Left ventricle myocardium superior (tissue), 1 donor: Measurements from ENCODE around the gene BTBD17. TPM values are rescaled to one million over a fixed set of nuclear protein-coding genes. Genes with fewer than 3 reads are reported as not detected.

Source experiments
- ATAC-seq: fragments of 200-7000 bp; cut with Tn5 transposase; one replicate; pipeline ENCODE4 v1.9.1; 2020; ENCODE audit warnings: mild to moderate bottlenecking, moderate library complexity
- DNase-seq: peaks from one replicate; pipeline ENCODE4 v3.0.0-alpha.2; 2020
- intact Hi-C: fragments of 100-400 bp; cut with micrococcal nuclease; formaldehyde crosslinking; loops from one replicate; pipeline ENCODE4 v1.11.0; 2022
- total RNA-seq: library from RNA; stranded (reverse); fragmentation: NEBNext Ultra II Directional; extraction: Animal tissue kit (Norgen Biotek cat#: 25700); gene quantifications from one replicate; pipeline ENCODE4 v1.2.1, GENCODE V29; 2021
- donor health status: DM: no; HTN: yes; CAD: no; lungs with severe emphysema.

The BTBD17 gene
- total RNA-seq, 1 donor from 2014 or later = not detected

GRCh38 chr17:74362810-74363498, 1.3 kb upstream of the BTBD17 start:
- ATAC-seq (no peak), DNase-seq (no peak)
- intact Hi-C loops = no loop called here

DNA sequence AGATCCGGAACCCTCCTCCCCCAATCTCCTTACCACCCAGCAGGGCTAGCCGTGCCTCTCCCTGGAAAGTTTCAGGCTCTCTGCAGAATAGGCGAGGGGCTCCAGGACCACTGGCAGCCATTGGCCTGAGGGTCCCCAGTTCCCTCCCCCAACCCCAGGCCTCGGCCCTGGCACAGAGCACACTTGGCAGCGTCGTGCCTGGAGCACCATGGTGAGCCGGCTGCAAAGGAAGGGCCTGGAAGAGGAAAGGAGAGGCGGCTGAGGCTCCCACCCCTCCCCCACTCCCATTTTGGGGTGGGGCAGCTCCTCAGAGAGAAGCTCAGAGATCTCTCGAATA, 369 bp upstream of the BTBD17 start:
- DNase-seq (no peak), ATAC-seq (no peak)
- intact Hi-C loops = no loop called here

GRCh38 chr17:74360899-74361229, 804 bp downstream of the BTBD17 start:
- DNase-seq = no peak
- intact Hi-C loops = no loop called here
- ATAC-seq = no peak

DNA sequence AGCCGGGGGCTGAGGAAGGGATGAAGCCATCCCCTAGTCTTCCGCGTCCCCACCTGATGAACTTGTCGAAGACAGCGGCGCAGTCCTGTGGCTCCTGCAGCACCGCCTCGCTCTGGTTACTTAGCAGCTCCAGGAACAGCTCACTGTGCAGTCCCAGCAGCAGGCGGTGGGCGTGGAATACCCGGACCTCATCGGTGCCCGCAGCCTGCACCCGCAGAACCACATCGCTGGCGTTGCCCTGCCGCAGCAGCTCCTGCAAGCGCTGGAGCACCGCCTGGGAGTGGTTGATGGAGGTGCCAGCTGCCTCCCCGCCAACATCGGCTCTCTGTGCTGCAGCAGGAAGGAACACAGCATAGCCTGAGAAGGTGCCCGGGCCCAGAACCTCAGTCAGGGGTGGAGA, 1.8 kb downstream of the BTBD17 start:
- DNase-seq (no peak), ATAC-seq (no peak)
- intact Hi-C loops = loop anchor here (10.0 kb wide), 1 partner anchor 55 kb away; no protein-coding TSS in a partner anchor

DNA sequence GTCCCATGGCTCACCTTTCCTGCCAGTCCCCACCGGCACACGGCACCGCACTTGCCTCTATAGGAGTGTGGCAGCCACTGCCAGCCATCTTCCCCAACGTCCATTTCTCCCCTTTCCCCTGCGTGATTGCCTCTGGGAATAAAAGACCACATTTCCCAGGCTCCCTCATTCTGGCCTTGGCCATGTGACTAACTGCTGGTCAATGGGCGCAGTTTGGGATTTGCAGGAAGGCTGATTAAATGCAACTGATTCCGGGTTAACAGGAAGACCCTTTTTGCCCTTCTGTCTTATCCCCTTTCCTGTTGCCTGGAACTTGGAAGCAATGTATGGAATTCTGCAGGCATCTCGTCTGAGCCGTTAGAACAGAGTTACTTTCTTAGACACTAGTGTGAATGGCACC, 3.0 kb downstream of the BTBD17 start:
- DNase-seq (no peak), ATAC-seq (no peak)
- intact Hi-C loops = loop anchor here (10.0 kb wide), 1 partner anchor 54 kb away; no protein-coding TSS in a partner anchor

DNA sequence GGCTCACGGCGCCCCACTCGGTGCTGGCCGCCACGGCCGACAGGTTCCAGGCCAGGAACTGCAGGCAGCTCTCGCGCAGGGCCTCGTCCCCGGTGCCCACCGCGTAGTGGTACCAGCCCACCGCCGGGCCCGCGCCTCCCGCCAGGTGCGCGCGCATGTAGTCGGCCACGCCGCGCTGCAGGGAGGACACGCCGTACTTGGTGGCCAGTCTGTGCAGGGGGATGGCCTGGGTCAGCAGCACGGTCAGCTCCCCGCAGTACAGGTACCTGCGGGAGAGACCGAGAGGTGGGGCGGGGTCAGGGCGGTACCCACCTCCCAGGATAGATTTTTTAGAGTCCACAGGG, 4.2 kb downstream of the BTBD17 start:
- intact Hi-C loops = loop anchor here (10.0 kb wide), 1 partner anchor 53 kb away; no protein-coding TSS in a partner anchor
- ATAC-seq = no peak

DNA sequence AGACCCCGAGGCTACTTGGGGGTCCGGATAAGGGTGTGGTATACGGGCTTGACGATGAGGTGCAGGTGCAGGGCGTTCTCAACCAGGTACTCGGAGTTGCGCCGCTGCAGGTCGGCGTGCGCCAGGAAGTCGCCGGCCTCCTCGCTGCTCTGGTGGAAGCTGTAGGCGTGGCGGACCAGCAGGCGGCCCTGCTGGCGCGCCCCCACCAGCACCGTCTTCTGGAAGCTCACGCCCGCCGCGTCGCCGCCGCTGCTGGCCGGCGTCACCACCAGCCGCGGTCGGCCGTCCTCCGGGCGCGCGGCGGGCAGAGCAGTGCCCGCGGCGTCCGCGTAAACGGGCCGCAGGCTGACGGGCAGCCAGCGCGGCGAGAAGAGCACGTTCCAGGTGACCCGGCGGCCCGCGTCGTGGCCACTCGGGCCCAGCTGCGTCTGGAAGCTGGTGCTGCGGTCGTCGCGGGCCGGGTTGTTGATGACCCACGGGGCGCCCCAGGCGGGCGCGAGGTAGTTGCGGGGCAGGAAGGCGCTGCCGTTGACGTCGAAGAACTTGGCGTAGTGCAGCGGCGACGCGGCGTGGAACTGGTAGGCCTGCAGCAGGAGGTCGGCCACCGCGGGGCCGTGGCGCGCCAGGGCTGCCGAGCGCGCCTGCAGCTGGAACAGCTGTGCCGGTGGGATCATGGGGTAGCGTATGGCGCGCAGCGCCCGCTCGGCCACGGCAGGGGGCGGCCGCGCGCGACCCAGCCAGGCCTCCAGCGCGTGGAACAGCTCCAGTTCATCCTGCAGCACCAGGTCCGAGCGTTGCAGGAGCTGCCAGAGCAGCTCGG, 4.8 kb downstream of the BTBD17 start:
- DNase-seq = no peak
- ATAC-seq = peak; percentile 49
- intact Hi-C loops = loop anchor here (10.0 kb wide), 1 partner anchor 52 kb away; no protein-coding TSS in a partner anchor

More for the DNA sequence above, 4.2 kb downstream of the BTBD17 start:
- no peak for DNase-seq

DNA sequence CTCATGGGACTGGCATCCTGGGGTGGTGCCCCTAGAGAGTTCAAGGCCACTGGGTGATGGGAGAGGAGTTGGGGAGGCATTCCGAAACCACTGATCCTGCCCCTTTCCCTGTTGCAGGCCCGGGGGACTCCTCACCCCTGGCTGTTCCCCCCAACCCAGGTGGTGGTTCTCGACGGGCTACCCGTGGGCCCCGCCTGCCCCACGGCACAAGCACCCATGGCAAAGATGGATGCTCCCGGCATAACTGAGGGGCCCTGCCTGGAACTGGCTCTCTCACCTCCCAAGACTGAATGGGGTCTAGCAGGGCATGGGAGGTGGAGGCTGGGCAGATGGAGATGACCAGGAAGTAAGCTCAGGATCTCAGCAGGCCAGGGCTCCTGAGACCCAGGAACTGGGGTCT, 6.6 kb downstream of the BTBD17 start:
- intact Hi-C loops = loop anchor here (10.0 kb wide), 1 partner anchor 50 kb away; no protein-coding TSS in a partner anchor
- DNase-seq = no peak

GRCh38 chr17:74354561-74354960, 7.1 kb downstream of the BTBD17 start:
- DNase-seq = no peak
- intact Hi-C loops = loop anchor here (10.0 kb wide), 1 partner anchor 50 kb away; no protein-coding TSS in a partner anchor
- ATAC-seq = no peak

More for the DNA sequence above, 6.6 kb downstream of the BTBD17 start:
- ATAC-seq = no peak

DNA sequence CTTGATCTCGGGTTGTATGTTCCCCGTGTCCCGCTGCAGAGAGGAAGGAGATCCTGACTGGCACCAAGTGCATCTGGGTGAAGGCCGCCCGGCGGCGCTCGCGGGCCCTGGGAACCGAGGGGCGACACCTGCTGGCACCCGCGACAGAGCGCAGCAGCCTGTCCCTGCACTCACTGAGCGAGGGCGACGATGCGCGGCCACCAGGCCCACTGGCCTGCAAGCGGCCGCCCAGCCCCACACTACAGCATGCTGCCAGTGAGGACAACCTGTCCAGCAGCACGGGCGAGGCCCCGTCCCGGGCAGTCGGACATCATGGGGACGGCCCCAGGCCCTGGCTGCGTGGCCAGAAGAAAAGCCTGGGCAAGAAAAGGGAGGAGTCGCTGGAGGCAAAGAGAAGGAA, 7.5 kb downstream of the BTBD17 start:
- ATAC-seq (peak; percentile 70), DNase-seq (peak; percentile 71)
- intact Hi-C loops = loop anchor here (10.0 kb wide), 1 partner anchor 49 kb away; no protein-coding TSS in a partner anchor

GRCh38 chr17:74353446-74354060, 8.1 kb downstream of the BTBD17 start:
- no peak for ATAC-seq
- no peak for DNase-seq
- intact Hi-C loops = loop anchor here (10.0 kb wide), 1 partner anchor 49 kb away; no protein-coding TSS in a partner anchor

GRCh38 chr17:74351552-74352210, 10.0 kb downstream of the BTBD17 start:
- no peak for ATAC-seq
- no peak for DNase-seq
- intact Hi-C loops = loop anchor here (10.0 kb wide), 1 partner anchor 47 kb away; no protein-coding TSS in a partner anchor

GRCh38 chr17:74350486-74350885, 11.2 kb downstream of the BTBD17 start:
- intact Hi-C loops = loop anchor here (10.0 kb wide), 1 partner anchor 46 kb away; no protein-coding TSS in a partner anchor
- DNase-seq (no peak), ATAC-seq (no peak)

DNA sequence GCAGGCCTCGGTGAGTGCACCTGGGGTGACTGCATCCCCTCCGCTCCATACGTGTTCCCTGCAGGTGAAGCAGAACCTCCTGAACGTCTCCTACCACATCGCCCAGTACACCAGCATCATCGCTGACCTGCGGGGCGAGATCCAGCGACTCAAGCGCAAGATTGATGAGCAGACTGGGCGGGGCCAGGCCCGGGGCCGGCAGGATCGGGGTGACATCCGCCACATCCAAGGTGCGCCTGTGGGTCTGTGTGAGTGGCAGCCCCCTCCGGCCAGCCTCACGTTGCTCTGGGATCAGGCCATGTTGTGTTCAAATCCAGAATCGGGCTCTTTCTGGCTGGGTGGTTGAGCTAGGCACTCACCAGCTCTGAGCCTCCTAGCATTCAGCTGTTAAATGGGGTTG, 12.5 kb downstream of the BTBD17 start:
- intact Hi-C loops = no loop called here
- DNase-seq (no peak), ATAC-seq (no peak)

GRCh38 chr17:74347646-74348045, 14.0 kb downstream of the BTBD17 start:
- no peak for DNase-seq
- intact Hi-C loops = no loop called here
- no peak for ATAC-seq

DNA sequence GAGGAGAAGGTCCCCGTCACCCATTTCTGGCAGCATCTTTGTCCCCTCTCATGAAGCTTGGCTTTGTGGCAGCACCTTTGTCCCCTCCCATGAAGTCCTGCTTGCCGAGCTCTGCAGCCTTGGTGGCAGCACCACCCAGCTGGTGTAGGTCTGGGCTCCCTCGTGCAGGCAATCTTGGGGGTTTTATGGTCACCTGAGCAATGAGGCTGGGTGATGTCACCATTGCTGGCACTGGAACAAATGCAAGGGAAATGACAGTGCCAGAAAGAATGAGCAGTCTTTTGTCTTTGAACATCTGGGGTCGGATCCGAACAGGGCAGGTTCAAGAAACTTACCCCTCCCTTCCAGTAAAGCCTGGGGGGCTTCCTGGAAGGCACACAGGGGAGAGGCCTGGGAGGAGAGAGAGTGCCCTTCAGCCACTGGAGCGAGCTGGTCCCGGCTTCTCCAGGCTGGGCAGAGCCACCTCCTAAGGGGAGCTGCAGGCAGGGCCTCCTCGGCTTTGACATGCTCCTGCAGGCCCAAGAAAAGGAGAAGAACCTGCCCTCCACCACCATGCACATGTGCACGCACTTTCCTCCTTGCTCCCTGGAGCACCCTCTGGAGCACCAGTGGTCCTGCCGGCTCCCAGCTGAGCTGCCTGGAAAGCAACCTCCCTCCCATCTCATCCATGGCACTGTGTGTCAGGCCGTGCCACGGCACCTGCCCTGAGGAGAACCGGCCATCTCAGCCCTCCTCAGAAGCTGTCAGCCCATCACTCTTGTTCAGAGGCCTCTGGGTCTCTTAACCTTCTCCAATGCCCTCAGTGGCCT, 16.0 kb downstream of the BTBD17 start:
- DNase-seq = no peak
- ATAC-seq = no peak
- intact Hi-C loops = no loop called here

GRCh38 chr17:74344658-74345057, 17.0 kb downstream of the BTBD17 start:
- DNase-seq (no peak), ATAC-seq (no peak)
- intact Hi-C loops = no loop called here

DNA sequence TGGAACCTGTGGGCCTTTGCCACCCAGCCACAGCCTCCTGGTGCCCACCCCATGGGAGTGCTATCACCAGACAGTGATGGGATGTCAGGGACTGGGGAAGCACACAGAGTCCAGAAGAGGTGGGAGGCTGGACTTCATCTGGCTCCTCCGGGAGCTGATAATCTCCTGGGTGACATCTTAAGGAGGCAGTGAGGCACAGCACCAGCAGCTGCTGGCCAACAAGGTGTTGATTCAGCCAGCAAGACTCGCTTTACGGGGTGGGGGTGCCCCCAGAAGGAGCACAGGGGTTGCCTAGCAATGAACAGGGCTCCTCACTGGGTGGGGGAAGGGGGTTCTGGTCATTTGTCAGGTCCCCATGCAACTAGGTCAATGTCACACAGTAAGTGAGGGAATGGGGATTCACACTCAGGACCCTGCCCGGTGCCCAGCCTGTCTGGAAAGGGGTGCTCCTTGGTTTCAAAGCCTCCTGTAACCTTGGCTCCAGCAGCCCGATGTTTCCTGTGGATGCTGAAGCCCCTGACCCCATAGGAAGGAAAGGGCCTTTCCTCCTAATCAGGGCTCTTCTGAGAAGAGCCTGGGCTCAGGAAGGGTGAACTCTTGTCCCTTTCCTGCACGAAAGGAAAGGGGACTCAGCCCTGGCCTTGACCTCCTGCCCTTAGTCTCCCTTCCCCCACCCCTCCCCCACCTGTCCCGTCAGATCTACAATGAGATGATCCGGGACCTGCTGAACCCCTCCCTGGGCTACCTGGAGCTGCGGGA, 18.0 kb downstream of the BTBD17 start:
- intact Hi-C loops = no loop called here
- DNase-seq = no peak
- no peak for ATAC-seq
